AG04450 (cell line): Measurements from ENCODE around the gene NFATC2. TPM values are rescaled to one million over a fixed set of nuclear protein-coding genes. Genes with fewer than 3 reads are reported as not detected.

Experiments
- CTCF ChIA-PET: fragments of 300-600, 350-600 bp; formaldehyde crosslinking; extraction: SDS; loops from one replicate; lab custom pipeline; 2022; ENCODE audit warnings: antibody characterized with exemption, inconsistent platforms; lab: Charles Lee
- POLR2A ChIA-PET: fragments of 350-600 bp; formaldehyde crosslinking; extraction: SDS; loops from one replicate; lab custom pipeline; 2021; ENCODE audit warnings: antibody characterized with exemption, inconsistent platforms; lab: Yijun Ruan, JAX
- DNase-seq: peaks from one replicate; pipeline ENCODE4 v3.0.0-alpha.2; 2011; ENCODE audit warnings: low read depth, low spot score
- H3K27ac ChIP-seq: one replicate; pipeline ENCODE4 v1.5.1; 2012; ENCODE audit warnings: low read depth, low read length, control low read depth
- H3K27me3 ChIP-seq: one replicate; pipeline ENCODE4 v1.6.0; 2012; ENCODE audit warnings: low read length; ENCODE audit not compliant: control insufficient read depth, insufficient read depth
- H3K4me3 ChIP-seq: 2 replicates; pipeline ENCODE4 v1.5.1; 2011; ENCODE audit warnings: mild to moderate bottlenecking, low read depth, low read length, control low read depth
- H3K9me3 ChIP-seq: 2 replicates; pipeline ENCODE4 v1.5.1; 2012; ENCODE audit warnings: low read length; ENCODE audit not compliant: control insufficient read depth, insufficient read depth
- CTCF ChIP-seq: IDR thresholded peaks from 2 replicates; pipeline ENCODE4 v1.5.1; 2011; ENCODE audit warnings: low read depth, low read length, control low read depth, inconsistent platforms
- polyA minus RNA-seq: library from RNA; depleted of rRNA, polyadenylated mRNA; stranded (reverse); fragments of >200 nt; gene quantifications from 2 replicates; pipeline ENCODE4 v1.2.3, GENCODE V29; 2011; rRNA and poly(A)+ RNA removed
- polyA plus RNA-seq: library from polyadenylated mRNA; depleted of rRNA; stranded (reverse); fragments of >200 nt; gene quantifications from 2 replicates; pipeline ENCODE4 v1.2.3, GENCODE V29; 2011; rRNA removed

Gene NFATC2
- polyA plus RNA-seq (0.07 and 0.09 TPM in 2 replicates), polyA minus RNA-seq (0.14 and 0.17 TPM in 2 replicates)

GRCh38 chr20:51542571-51543421 is at the start of gene NFATC2:
NFATC2 (minus strand) TSS chr20:51542719; CDS start chr20:51542499, 220 bp downstream.
- POLR2A ChIA-PET: no interaction called here
- Histone ChIP-seq H3K27me3 (no peaks in the 10 kb centered on the region), H3K27ac (no peak within 1 kb of the TSS), H3K4me3 (peak within 1 kb of the TSS; percentile 34), H3K9me3 (no peaks in the 10 kb centered on the region; the same call in none of the 2 replicates)
- no peak for DNase-seq
- CTCF ChIA-PET: no interaction called here
- TF ChIP-seq CTCF: no peak

GRCh38 chr20:51591871-51592270 is 49.4 kb upstream of the NFATC2 start:
- CTCF ChIA-PET: interaction anchor here (1.0 kb wide), 1 partner anchor 604 kb away, joined by 4 read pairs; no protein-coding TSS in a partner anchor
- TF ChIP-seq CTCF: no peak
- Histone ChIP-seq H3K27me3 (no peaks in the 10 kb centered on the region), H3K27ac (no peak overlapping the region), H3K9me3 (no peaks in the 10 kb centered on the region), H3K4me3 (no peak overlapping the region)
- no peak for DNase-seq
- POLR2A ChIA-PET: no interaction called here

- no peaks in the 10 kb centered on the region for H3K27me3 ChIP-seq
- no peak for TF ChIP-seq CTCF
- POLR2A ChIA-PET: no interaction called here
- H3K27ac ChIP-seq: no peak overlapping the region
- H3K9me3 ChIP-seq: no peaks in the 10 kb centered on the region
- no peak overlapping the region for H3K4me3 ChIP-seq
- DNase-seq: no peak
- CTCF ChIA-PET: interaction anchor here (1.1 kb wide), 1 partner anchor 211 kb away, joined by 4 read pairs; no protein-coding TSS in a partner anchor
These were observed 46.2 kb upstream of the NFATC2 start for GRCh38 chr20:51588762-51589161.

- no peak for TF ChIP-seq CTCF
These were observed 44.6 kb upstream of the NFATC2 start for GRCh38 chr20:51587145-51587544.

GRCh38 chr20:51586005-51586440 is 43.5 kb upstream of the NFATC2 start:
- Histone ChIP-seq H3K9me3 (no peaks in the 10 kb centered on the region), H3K27ac (peak overlapping the region; percentile 11), H3K27me3 (no peaks in the 10 kb centered on the region), H3K4me3 (no peak overlapping the region)
- no peak for TF ChIP-seq CTCF
- POLR2A ChIA-PET: interaction anchor here (0.7 to 0.8 kb wide), 2 partner anchors 24 to 91 kb away, joined by 3 to 13 read pairs; no protein-coding TSS in a partner anchor
- CTCF ChIA-PET: interaction anchor here (0.5 to 1.6 kb wide), 4 partner anchors 9 to 34 kb away, joined by 3 to 8 read pairs (median 4); no protein-coding TSS in a partner anchor
- DNase-seq: no peak

More at GRCh38 chr20:51587145-51587544, 44.6 kb upstream of the NFATC2 start:
- no peak overlapping the region for H3K27ac ChIP-seq
- CTCF ChIA-PET: interaction anchor here (0.6 to 1.6 kb wide), 2 partner anchors 8 to 93 kb away, joined by 3 to 8 read pairs; no protein-coding TSS in a partner anchor
- POLR2A ChIA-PET: no interaction called here
- DNase-seq: no peak
- no peaks in the 10 kb centered on the region for H3K27me3 ChIP-seq
- no peaks in the 10 kb centered on the region for H3K9me3 ChIP-seq
- no peak overlapping the region for H3K4me3 ChIP-seq
